GM12801 (cell line): ENCODE measurements around the gene OTOA.

Experiments
- CTCF ChIP-seq: IDR thresholded peaks from one replicate; pipeline ENCODE4 v1.5.1; 2011; ENCODE audit warnings: control low read depth; ENCODE audit not compliant: insufficient read length; ENCODE audit errors: extremely low read depth

OTOA gene

GRCh38 chr16:21639493-21639892 lies 24.3 kb upstream of the OTOA start:
- TF ChIP-seq CTCF: no peak

DNA sequence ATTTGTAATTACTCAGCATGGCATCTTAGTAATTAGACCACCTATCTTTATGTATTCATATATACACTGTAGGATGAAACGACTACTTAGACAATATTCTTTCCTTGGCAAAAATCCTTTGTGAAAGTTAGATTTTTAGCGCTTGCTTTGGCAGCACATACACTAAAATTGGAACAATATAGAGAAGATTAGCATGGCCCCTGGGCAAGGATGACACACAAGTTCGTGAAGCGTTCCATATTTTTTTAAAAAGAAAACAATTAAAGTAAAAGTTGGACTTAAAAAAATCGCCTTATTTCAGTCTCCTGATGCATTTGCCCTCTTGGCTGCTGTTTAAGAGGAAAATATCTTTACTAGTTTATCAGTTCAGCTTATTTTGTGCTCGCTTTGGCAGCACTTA lies 21.9 kb upstream of the OTOA start:
- no peak for TF ChIP-seq CTCF

GRCh38 chr16:21642861-21643260 lies 20.9 kb upstream of the OTOA start:
- TF ChIP-seq CTCF: no peak

GRCh38 chr16:21643785-21644184 lies 20.0 kb upstream of the OTOA start:
- TF ChIP-seq CTCF: no peak

- no peak for TF ChIP-seq CTCF
Observed at GRCh38 chr16:21644674-21645073, 19.1 kb upstream of the OTOA start.

- TF ChIP-seq CTCF: no peak
Observed at GRCh38 chr16:21645261-21645721, 18.5 kb upstream of the OTOA start.

DNA sequence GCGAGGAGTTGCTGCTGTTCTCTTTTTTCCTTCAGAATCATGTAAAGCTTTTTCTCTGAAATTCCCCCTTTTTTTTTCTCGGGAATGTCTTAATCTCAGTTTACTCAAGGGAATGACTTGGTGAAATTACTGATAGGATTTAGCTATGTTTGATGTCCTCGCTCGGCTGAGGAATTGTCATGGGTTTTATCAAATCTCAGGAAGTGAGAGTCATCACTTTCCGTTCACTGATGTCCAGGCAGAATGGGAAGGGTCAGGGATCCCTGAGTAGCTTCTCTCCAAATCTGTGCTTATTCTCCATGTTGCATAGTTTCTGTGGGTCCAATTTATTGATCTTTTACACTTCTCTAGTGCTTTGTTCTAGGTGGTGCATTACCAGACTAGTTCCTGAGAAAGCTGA lies 17.7 kb upstream of the OTOA start:
- TF ChIP-seq CTCF: no peak
